Measurements from ENCODE around the gene FAM222B.

Gene FAM222B

GRCh38 chr17:28875848-28876550 lies 33.4 kb upstream of the FAM222B start:
- Histone ChIP-seq H3K27ac (no peak overlapping the region), H3K4me3 (ENCODE audit: low read depth, low read length) (no peak overlapping the region), H3K9me3 (ENCODE audit: severe bottlenecking) (no peaks in the 10 kb centered on the region), H3K27me3 (ENCODE audit: insufficient read depth, low read depth, severe bottlenecking) (no peaks in the 10 kb centered on the region), H3K36me3 (peaks cover 26% of the 10 kb centered on the region)
- no peak for DNase-seq
- no peak for TF ChIP-seq CTCF (IDR thresholded peaks at IDR 0.05; ENCODE audit: low read depth, low read length)

- Histone ChIP-seq H3K27ac (no peak overlapping the region), H3K36me3 (peaks cover 13% of the 10 kb centered on the region), H3K27me3 (ENCODE audit: insufficient read depth, low read depth, severe bottlenecking) (no peaks in the 10 kb centered on the region), H3K9me3 (ENCODE audit: severe bottlenecking) (no peaks in the 10 kb centered on the region), H3K4me3 (ENCODE audit: low read depth, low read length) (no peak overlapping the region)
- no peak for DNase-seq
- TF ChIP-seq CTCF (IDR thresholded peaks at IDR 0.05; ENCODE audit: low read depth, low read length): no peak
These were observed 32.2 kb upstream of the FAM222B start for GRCh38 chr17:28874750-28875149.

GRCh38 chr17:28873839-28874238 lies 31.2 kb upstream of the FAM222B start:
- no peak overlapping the region for H3K27ac ChIP-seq

GRCh38 chr17:28871056-28871579 lies 28.5 kb upstream of the FAM222B start:
- DNase-seq: peak; percentile 69
- TF ChIP-seq CTCF (IDR thresholded peaks at IDR 0.05; ENCODE audit: low read depth, low read length): no peak
- Histone ChIP-seq H3K36me3 (no peaks in the 10 kb centered on the region), H3K4me3 (ENCODE audit: low read depth, low read length) (no peak overlapping the region), H3K27ac (peak overlapping the region; percentile 67), H3K27me3 (ENCODE audit: insufficient read depth, low read depth, severe bottlenecking) (no peaks in the 10 kb centered on the region), H3K9me3 (ENCODE audit: severe bottlenecking) (no peaks in the 10 kb centered on the region)

More at GRCh38 chr17:28873839-28874238, 31.2 kb upstream of the FAM222B start:
- DNase-seq: no peak
- no peak for TF ChIP-seq CTCF (IDR thresholded peaks at IDR 0.05; ENCODE audit: low read depth, low read length)
- H3K27me3 ChIP-seq (ENCODE audit: insufficient read depth, low read depth, severe bottlenecking): no peaks in the 10 kb centered on the region
- H3K36me3 ChIP-seq: peaks cover 7% of the 10 kb centered on the region
- no peak overlapping the region for H3K4me3 ChIP-seq (ENCODE audit: low read depth, low read length)
- no peaks in the 10 kb centered on the region for H3K9me3 ChIP-seq (ENCODE audit: severe bottlenecking)

GRCh38 chr17:28867276-28867675 lies 24.7 kb upstream of the FAM222B start:
- Histone ChIP-seq H3K4me3 (ENCODE audit: low read depth, low read length) (no peak overlapping the region), H3K9me3 (ENCODE audit: severe bottlenecking) (no peaks in the 10 kb centered on the region), H3K27ac (peak overlapping the region; percentile 58; the same call in 1 of the 2 replicates), H3K27me3 (ENCODE audit: insufficient read depth, low read depth, severe bottlenecking) (no peaks in the 10 kb centered on the region), H3K36me3 (no peaks in the 10 kb centered on the region)
- no peak for DNase-seq
- TF ChIP-seq CTCF (IDR thresholded peaks at IDR 0.05; ENCODE audit: low read depth, low read length): no peak

Data from WERI-Rb-1 (cell line).